ENCODE data around the gene CD22.
A peak's percentile ranks its signal among the peaks of the same experiment; 100 is the strongest.

Gene CD22

GRCh38 chr19:35350591-35350990 is 21.6 kb downstream of the CD22 start:
- no peaks in the 10 kb centered on the region for H3K9me3 ChIP-seq (ENCODE audit: severe bottlenecking)
- no peaks in the 10 kb centered on the region for H3K4me1 ChIP-seq (ENCODE audit: insufficient read depth, poor library complexity, severe bottlenecking)
- no peak for DNase-seq (ENCODE audit: low spot score)
- peaks cover 24% of the 10 kb centered on the region for H3K27me3 ChIP-seq (ENCODE audit: insufficient read depth, poor library complexity, severe bottlenecking)
- no peak overlapping the region for H3K4me3 ChIP-seq (ENCODE audit: severe bottlenecking)
- H3K36me3 ChIP-seq (ENCODE audit: low read depth), result no peaks in the 10 kb centered on the region
- no peak overlapping the region for H3K27ac ChIP-seq (ENCODE audit: poor library complexity, severe bottlenecking)
- ATAC-seq (ENCODE audit: low read depth), result no peak
- no peak for TF ChIP-seq CTCF (IDR thresholded peaks at IDR 0.05; ENCODE audit: poor library complexity, severe bottlenecking)

- ATAC-seq (ENCODE audit: low read depth), result no peak
- Histone ChIP-seq H3K9me3 (ENCODE audit: severe bottlenecking) (no peaks in the 10 kb centered on the region), H3K4me3 (ENCODE audit: severe bottlenecking) (no peak overlapping the region), H3K27me3 (ENCODE audit: insufficient read depth, poor library complexity, severe bottlenecking) (peaks cover 14% of the 10 kb centered on the region), H3K27ac (ENCODE audit: poor library complexity, severe bottlenecking) (no peak overlapping the region), H3K36me3 (ENCODE audit: low read depth) (no peaks in the 10 kb centered on the region), H3K4me1 (ENCODE audit: insufficient read depth, poor library complexity, severe bottlenecking) (no peaks in the 10 kb centered on the region)
- peak; percentile 38 for DNase-seq (ENCODE audit: low spot score)
- no peak for TF ChIP-seq CTCF (IDR thresholded peaks at IDR 0.05; ENCODE audit: poor library complexity, severe bottlenecking)
These were observed 22.6 kb downstream of the CD22 start for GRCh38 chr19:35351411-35352176.

- H3K4me1 ChIP-seq (ENCODE audit: insufficient read depth, poor library complexity, severe bottlenecking), result no peaks in the 10 kb centered on the region
These were observed 23.1 kb downstream of the CD22 start for GRCh38 chr19:35352177-35352447.

GRCh38 chr19:35352448-35353304 is 23.7 kb downstream of the CD22 start:
- peak; percentile 79 for TF ChIP-seq CTCF (IDR thresholded peaks at IDR 0.05; ENCODE audit: poor library complexity, severe bottlenecking)
- H3K4me1 ChIP-seq (ENCODE audit: insufficient read depth, poor library complexity, severe bottlenecking), result no peaks in the 10 kb centered on the region
- H3K9me3 ChIP-seq (ENCODE audit: severe bottlenecking), result no peaks in the 10 kb centered on the region
- no peak overlapping the region for H3K4me3 ChIP-seq (ENCODE audit: severe bottlenecking)
- ATAC-seq (ENCODE audit: low read depth) (peak; percentile 75), DNase-seq (ENCODE audit: low spot score) (no peak)
- H3K36me3 ChIP-seq (ENCODE audit: low read depth), result no peaks in the 10 kb centered on the region
- no peak overlapping the region for H3K27ac ChIP-seq (ENCODE audit: poor library complexity, severe bottlenecking)
- H3K27me3 ChIP-seq (ENCODE audit: insufficient read depth, poor library complexity, severe bottlenecking), result peaks cover 4% of the 10 kb centered on the region

More at GRCh38 chr19:35352177-35352447, 23.1 kb downstream of the CD22 start:
- Histone ChIP-seq H3K36me3 (ENCODE audit: low read depth) (no peaks in the 10 kb centered on the region), H3K27me3 (ENCODE audit: insufficient read depth, poor library complexity, severe bottlenecking) (peaks cover 9% of the 10 kb centered on the region), H3K9me3 (ENCODE audit: severe bottlenecking) (no peaks in the 10 kb centered on the region), H3K27ac (ENCODE audit: poor library complexity, severe bottlenecking) (no peak overlapping the region), H3K4me3 (ENCODE audit: severe bottlenecking) (no peak overlapping the region)
- ATAC-seq (ENCODE audit: low read depth) (no peak), DNase-seq (ENCODE audit: low spot score) (no peak)
- TF ChIP-seq CTCF (IDR thresholded peaks at IDR 0.05; ENCODE audit: poor library complexity, severe bottlenecking), result no peak
